Colonic mucosa (tissue), 4 donors: Measurements from ENCODE around the gene PTPMT1. TPM values are rescaled to one million over a fixed set of nuclear protein-coding genes. Genes with fewer than 3 reads are reported as not detected.

Experiments
- DNase-seq: peaks from one replicate; pipeline ENCODE4 v3.0.0-alpha.2; 2020
- H3K27ac ChIP-seq: fragments of 200-600 bp; one replicate; pipeline ENCODE4 v1.8.0; 2021
- H3K27me3 ChIP-seq: fragments of 200-600 bp; one replicate; pipeline ENCODE4 v1.8.0; 2021
- H3K36me3 ChIP-seq: fragments of 200-600 bp; one replicate; pipeline ENCODE4 v1.8.0; 2021
- H3K4me1 ChIP-seq: fragments of 200-600 bp; one replicate; pipeline ENCODE4 v1.8.0; 2021; ENCODE audit warnings: mild to moderate bottlenecking
- H3K4me3 ChIP-seq: fragments of 200-600 bp; one replicate; pipeline ENCODE4 v1.8.0; 2021
- H3K9ac ChIP-seq, 2 donors: one replicate each; pipeline ENCODE4 v1.7.0; 2013; ENCODE audit warnings: control low read depth in 2 of 2, low read depth in 2 of 2, low read length in 2 of 2
- H3K9me3 ChIP-seq: fragments of 200-600 bp; one replicate; pipeline ENCODE4 v1.8.0; 2021
- CTCF ChIP-seq: fragments of 200-600 bp; IDR thresholded peaks from one replicate; pipeline ENCODE4 v1.8.0; 2022; ENCODE audit warnings: antibody characterized with exemption, mild to moderate bottlenecking
- intact Hi-C: fragments of 100-400 bp; cut with DNase I; formaldehyde crosslinking; loops from one replicate; pipeline ENCODE4 v1.14.1; 2022
- total RNA-seq, 2 donors: library from RNA; stranded (reverse); fragmentation: NEBNext Ultra II Directional in 1 of 2; extraction: Animal tissue kit (Norgen Biotek cat#: 25700) in 1 of 2; gene quantifications; one replicate each; pipeline ENCODE4 v1.2.1, GENCODE V29; 2021
- donor health status: healthy.
- donor health status: DM: no; HTN: no; CAD: no.
- donor health status: DM: no; HTN: no; CAD: no.

Gene PTPMT1
- total RNA-seq, 2 donors from 2014 or later, result 33.6 to 52.5 TPM

- intact Hi-C loops, result no loop called here
- Histone ChIP-seq H3K27ac (no peak overlapping the region), H3K4me1 (no peaks in the 10 kb centered on the region), H3K9ac (no peak overlapping the region), H3K4me3 (no peak overlapping the region), H3K36me3 (peaks cover 11% of the 10 kb centered on the region), H3K9me3 (no peaks in the 10 kb centered on the region), H3K27me3 (peaks cover 2% of the 10 kb centered on the region)
- DNase-seq, result no peak
- TF ChIP-seq CTCF, result no peak
Observed at GRCh38 chr11:47587039-47587716, 21.8 kb downstream of the PTPMT1 start.

- peaks cover 8% of the 10 kb centered on the region for H3K27me3 ChIP-seq
- no peaks in the 10 kb centered on the region for H3K4me1 ChIP-seq
- no peak overlapping the region for H3K9ac ChIP-seq
- no peak overlapping the region for H3K4me3 ChIP-seq
- peak; percentile 36 for DNase-seq
- no peaks in the 10 kb centered on the region for H3K9me3 ChIP-seq
- intact Hi-C loops, result no loop called here
- TF ChIP-seq CTCF, result no peak
- no peak overlapping the region for H3K27ac ChIP-seq
- peaks cover 8% of the 10 kb centered on the region for H3K36me3 ChIP-seq
Observed at GRCh38 chr11:47587723-47588326, 22.4 kb downstream of the PTPMT1 start.

GRCh38 chr11:47589118-47589517 is 23.7 kb downstream of the PTPMT1 start:
- Histone ChIP-seq H3K36me3 (peaks cover 4% of the 10 kb centered on the region), H3K27ac (no peak overlapping the region), H3K27me3 (peaks cover 21% of the 10 kb centered on the region), H3K4me3 (no peak overlapping the region), H3K4me1 (no peaks in the 10 kb centered on the region), H3K9ac (no peak overlapping the region), H3K9me3 (no peaks in the 10 kb centered on the region)
- no peak for TF ChIP-seq CTCF
- intact Hi-C loops, result no loop called here
- DNase-seq, result no peak

GRCh38 chr11:47589584-47589976 is 24.2 kb downstream of the PTPMT1 start:
- no peak for DNase-seq
- Histone ChIP-seq H3K27me3 (peaks cover 26% of the 10 kb centered on the region), H3K9me3 (no peaks in the 10 kb centered on the region), H3K9ac (no peak overlapping the region), H3K27ac (no peak overlapping the region), H3K4me3 (peak overlapping the region; percentile 23), H3K4me1 (no peaks in the 10 kb centered on the region), H3K36me3 (no peaks in the 10 kb centered on the region)
- TF ChIP-seq CTCF, result no peak
- intact Hi-C loops, result no loop called here

GRCh38 chr11:47589977-47590861 is 24.8 kb downstream of the PTPMT1 start:
- H3K27ac ChIP-seq, result no peak overlapping the region
- H3K36me3 ChIP-seq, result no peaks in the 10 kb centered on the region
- peak overlapping the region; percentile 23 for H3K4me3 ChIP-seq
- no peak for DNase-seq
- TF ChIP-seq CTCF, result no peak
- H3K9ac ChIP-seq, result no peak overlapping the region
- intact Hi-C loops, result no loop called here
- no peaks in the 10 kb centered on the region for H3K9me3 ChIP-seq
- no peaks in the 10 kb centered on the region for H3K4me1 ChIP-seq
- H3K27me3 ChIP-seq, result peaks cover 29% of the 10 kb centered on the region
